Testis (tissue), 3 donors: Measurements from ENCODE around the gene ZNF516. TPM values are rescaled to one million over a fixed set of nuclear protein-coding genes. Genes with fewer than 3 reads are reported as not detected.

Experiments used
- DNase-seq: peaks from one replicate; pipeline ENCODE4 v3.0.0-alpha.2; 2019
- H3K27ac ChIP-seq, 2 donors: fragments of 200-600 bp; sonication (generic); one replicate each; pipeline ENCODE4 v1.5.1; 2019
- H3K27me3 ChIP-seq: fragments of 200-600 bp; sonication (generic); one replicate; pipeline ENCODE4 v1.5.1; 2019
- H3K36me3 ChIP-seq: fragments of 200-600 bp; sonication (generic); one replicate; pipeline ENCODE4 v1.5.1; 2017; ENCODE audit warnings: low read depth; ENCODE audit errors: missing control alignments
- H3K4me1 ChIP-seq: fragments of 200-600 bp; sonication (generic); one replicate; pipeline ENCODE4 v1.5.1; 2019
- H3K4me3 ChIP-seq, 2 donors: fragments of 200-600 bp; sonication (generic); one replicate each; pipeline ENCODE4 v1.5.1; 2017 to 2019
- H3K9me3 ChIP-seq: fragments of 200-600 bp; sonication (generic); one replicate; pipeline ENCODE4 v1.5.1; 2017
- CTCF ChIP-seq, 3 experiments: fragments of 450-650 bp in 2 of 3; fragments of 200-600 bp in 1 of 3; sonication (generic) in 1 of 3; IDR thresholded peaks; one replicate each; pipeline ENCODE4 v1.5.1; 2016 to 2019; ENCODE audit warnings: antibody characterized with exemption in 3 of 3, mild to moderate bottlenecking in 2 of 3, moderate library complexity in 1 of 3
- POLR2A ChIP-seq: fragments of 450-650 bp; IDR thresholded peaks from one replicate; pipeline ENCODE4 v1.6.1; 2017; ENCODE audit warnings: antibody characterized with exemption, mild to moderate bottlenecking, moderate library complexity
- WGBS, 2 donors: methylation state at CpG; one replicate each; pipeline ENCODE4 v1.1.5; 2018; 5-methylcytosine and 5-hydroxymethylcytosine counted together
- intact Hi-C: fragments of 100-400 bp; cut with DNase I; formaldehyde crosslinking; loops from one replicate; pipeline ENCODE4 v1.15.1; 2023; ENCODE audit warnings: low total_unique reads
- polyA plus RNA-seq: library from polyadenylated mRNA; stranded (reverse); fragments of 350-450 nt; fragmentation: Illumina TruSeq; extraction: RNeasy Lipid Tissue Mini Kit (QIAGEN cat#74804); gene quantifications from one replicate; pipeline ENCODE4 v1.2.3, GENCODE V29; 2014; ENCODE audit warnings: low read depth, low replicate concordance; ENCODE audit not compliant: insufficient read depth
- total RNA-seq, 2 donors: library from RNA; depleted of rRNA; stranded (reverse); fragments of >200 nt; gene quantifications; one replicate each; pipeline ENCODE4 v1.2.3, GENCODE V29; 2016

Gene ZNF516
- total and polyA plus RNA-seq, 3 donors from 2014 or later, result 79.0 to 212 (median 189) TPM

GRCh38 chr18:76357174-76357573 lies 137.9 kb downstream of the ZNF516 start:
- no peaks in the 10 kb centered on the region for H3K4me1 ChIP-seq
- peak; percentile 13 for DNase-seq
- TF ChIP-seq POLR2A (no peak), CTCF (IDR thresholded peaks at IDR 0.05) (no peak)
- no peaks in the 10 kb centered on the region for H3K36me3 ChIP-seq
- H3K4me3 ChIP-seq, result no peak overlapping the region
- H3K27me3 ChIP-seq, result no peaks in the 10 kb centered on the region
- H3K9me3 ChIP-seq, result no peaks in the 10 kb centered on the region
- intact Hi-C loops, result loop anchor here (10.0 kb wide), 1 partner anchor 92 kb away; no protein-coding TSS in a partner anchor
- H3K27ac ChIP-seq, result no peak overlapping the region
- WGBS, 2 donors, result 84 to 87% methylated on average over 26 of the region's 26 CpGs

- TF ChIP-seq POLR2A, result no peak
- no peak for TF ChIP-seq CTCF (IDR thresholded peaks at IDR 0.05)
- H3K36me3 ChIP-seq, result no peaks in the 10 kb centered on the region
Measured at GRCh38 chr18:76356666-76357065, 138.4 kb downstream of the ZNF516 start.

GRCh38 chr18:76354348-76354747 lies 140.7 kb downstream of the ZNF516 start:
- WGBS, 2 donors, result 9 to 26% methylated on average over 1 of the region's 1 CpG
- Histone ChIP-seq H3K27me3 (no peaks in the 10 kb centered on the region), H3K4me1 (no peaks in the 10 kb centered on the region), H3K36me3 (no peaks in the 10 kb centered on the region), H3K27ac (no peak overlapping the region), H3K4me3 (no peak overlapping the region), H3K9me3 (no peaks in the 10 kb centered on the region)
- peak; percentile 16 for DNase-seq
- no peak for TF ChIP-seq POLR2A
- TF ChIP-seq CTCF (IDR thresholded peaks at IDR 0.05), result no peak
- intact Hi-C loops, result loop anchor here (10.0 kb wide), 1 partner anchor 90 kb away; no protein-coding TSS in a partner anchor

More at GRCh38 chr18:76356666-76357065, 138.4 kb downstream of the ZNF516 start:
- Histone ChIP-seq H3K9me3 (no peaks in the 10 kb centered on the region), H3K27me3 (no peaks in the 10 kb centered on the region), H3K4me1 (no peaks in the 10 kb centered on the region), H3K27ac (no peak overlapping the region), H3K4me3 (no peak overlapping the region)
- DNase-seq, result peak; percentile 10
- WGBS, 2 donors, result 84 to 86% methylated on average over 10 of the region's 10 CpGs
- intact Hi-C loops, result loop anchor here (10.0 kb wide), 1 partner anchor 92 kb away; no protein-coding TSS in a partner anchor

- H3K36me3 ChIP-seq, result no peaks in the 10 kb centered on the region
- WGBS, 2 donors, result 91 to 100% methylated on average over 3 of the region's 3 CpGs
- H3K27me3 ChIP-seq, result no peaks in the 10 kb centered on the region
- peaks cover 6% of the 10 kb centered on the region for H3K4me1 ChIP-seq
- intact Hi-C loops, result loop anchor here (10.0 kb wide), 1 partner anchor 89 kb away; no protein-coding TSS in a partner anchor
- H3K9me3 ChIP-seq, result no peaks in the 10 kb centered on the region
- no peak overlapping the region for H3K4me3 ChIP-seq
- DNase-seq, result peak; percentile 6
- TF ChIP-seq CTCF (IDR thresholded peaks at IDR 0.05), result no peak
- no peak for TF ChIP-seq POLR2A
- no peak overlapping the region for H3K27ac ChIP-seq
Measured at GRCh38 chr18:76353500-76353899, 141.5 kb downstream of the ZNF516 start.

GRCh38 chr18:76353046-76353445 lies 142.0 kb downstream of the ZNF516 start:
- WGBS, 2 donors, result 86 to 89% methylated on average over 7 of the region's 7 CpGs
- intact Hi-C loops, result loop anchor here (10.0 kb wide), 1 partner anchor 88 kb away; no protein-coding TSS in a partner anchor

More at GRCh38 chr18:76353046-76353445, 142.0 kb downstream of the ZNF516 start:
- TF ChIP-seq POLR2A, result no peak
- no peak for TF ChIP-seq CTCF (IDR thresholded peaks at IDR 0.05)
- DNase-seq, result peak; percentile 9
- no peak overlapping the region for H3K27ac ChIP-seq
- no peaks in the 10 kb centered on the region for H3K36me3 ChIP-seq
- no peak overlapping the region for H3K4me3 ChIP-seq
- no peaks in the 10 kb centered on the region for H3K9me3 ChIP-seq
- H3K4me1 ChIP-seq, result peaks cover 6% of the 10 kb centered on the region
- H3K27me3 ChIP-seq, result no peaks in the 10 kb centered on the region
